Tibial nerve (tissue), 3 donors: ENCODE data around the gene CHSY3.

Source experiments
- POLR2A ChIP-seq, 2 donors: fragments of 450-650 bp; IDR thresholded peaks; one replicate each; pipeline ENCODE4 v1.6.1; 2017; ENCODE audit warnings: antibody characterized with exemption in 2 of 2, mild to moderate bottlenecking in 2 of 2, moderate library complexity in 2 of 2
- TF ChIP-seq, protein P1 (sequence below), 5 experiments: fragments of 200-600 bp in 3 of 5; fragments of 450-650 bp in 2 of 5; sonication (generic) in 3 of 5; IDR thresholded peaks; one replicate each; pipeline ENCODE4 v1.5.1; 2016 to 2019; ENCODE audit warnings: antibody characterized with exemption in 5 of 5, mild to moderate bottlenecking in 3 of 5, moderate library complexity in 2 of 5

DNA sequence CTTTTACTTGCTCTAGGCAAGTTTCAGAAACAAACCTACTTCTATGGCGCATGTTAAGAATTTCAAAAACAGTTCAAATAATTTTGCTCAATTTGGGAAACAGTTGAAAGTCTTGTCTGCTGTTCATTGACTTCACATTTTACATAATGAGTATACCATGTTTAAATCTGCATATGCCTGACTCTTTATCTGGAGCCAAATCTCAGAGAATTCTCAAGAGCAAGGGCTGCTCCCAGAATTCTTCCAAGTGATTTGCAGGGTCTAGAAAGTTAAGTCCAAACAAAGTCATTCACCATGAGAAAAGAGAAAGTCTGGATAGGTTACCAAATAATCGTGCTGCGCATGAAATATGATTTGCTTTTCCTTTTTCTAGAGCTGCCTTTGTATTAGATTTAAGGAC is 160.2 kb downstream of the CHSY3 start:
- TF ChIP-seq, protein P1, sequence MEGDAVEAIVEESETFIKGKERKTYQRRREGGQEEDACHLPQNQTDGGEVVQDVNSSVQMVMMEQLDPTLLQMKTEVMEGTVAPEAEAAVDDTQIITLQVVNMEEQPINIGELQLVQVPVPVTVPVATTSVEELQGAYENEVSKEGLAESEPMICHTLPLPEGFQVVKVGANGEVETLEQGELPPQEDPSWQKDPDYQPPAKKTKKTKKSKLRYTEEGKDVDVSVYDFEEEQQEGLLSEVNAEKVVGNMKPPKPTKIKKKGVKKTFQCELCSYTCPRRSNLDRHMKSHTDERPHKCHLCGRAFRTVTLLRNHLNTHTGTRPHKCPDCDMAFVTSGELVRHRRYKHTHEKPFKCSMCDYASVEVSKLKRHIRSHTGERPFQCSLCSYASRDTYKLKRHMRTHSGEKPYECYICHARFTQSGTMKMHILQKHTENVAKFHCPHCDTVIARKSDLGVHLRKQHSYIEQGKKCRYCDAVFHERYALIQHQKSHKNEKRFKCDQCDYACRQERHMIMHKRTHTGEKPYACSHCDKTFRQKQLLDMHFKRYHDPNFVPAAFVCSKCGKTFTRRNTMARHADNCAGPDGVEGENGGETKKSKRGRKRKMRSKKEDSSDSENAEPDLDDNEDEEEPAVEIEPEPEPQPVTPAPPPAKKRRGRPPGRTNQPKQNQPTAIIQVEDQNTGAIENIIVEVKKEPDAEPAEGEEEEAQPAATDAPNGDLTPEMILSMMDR (IDR thresholded peaks at IDR 0.05): no peak
- no peak for TF ChIP-seq POLR2A (IDR thresholded peaks at IDR 0.05)
